ENCODE measurements around the gene LRMDA. TPM values are rescaled to one million over a fixed set of nuclear protein-coding genes. Genes with fewer than 3 reads are reported as not detected.

Gene LRMDA
- total RNA-seq: not detected

DNA sequence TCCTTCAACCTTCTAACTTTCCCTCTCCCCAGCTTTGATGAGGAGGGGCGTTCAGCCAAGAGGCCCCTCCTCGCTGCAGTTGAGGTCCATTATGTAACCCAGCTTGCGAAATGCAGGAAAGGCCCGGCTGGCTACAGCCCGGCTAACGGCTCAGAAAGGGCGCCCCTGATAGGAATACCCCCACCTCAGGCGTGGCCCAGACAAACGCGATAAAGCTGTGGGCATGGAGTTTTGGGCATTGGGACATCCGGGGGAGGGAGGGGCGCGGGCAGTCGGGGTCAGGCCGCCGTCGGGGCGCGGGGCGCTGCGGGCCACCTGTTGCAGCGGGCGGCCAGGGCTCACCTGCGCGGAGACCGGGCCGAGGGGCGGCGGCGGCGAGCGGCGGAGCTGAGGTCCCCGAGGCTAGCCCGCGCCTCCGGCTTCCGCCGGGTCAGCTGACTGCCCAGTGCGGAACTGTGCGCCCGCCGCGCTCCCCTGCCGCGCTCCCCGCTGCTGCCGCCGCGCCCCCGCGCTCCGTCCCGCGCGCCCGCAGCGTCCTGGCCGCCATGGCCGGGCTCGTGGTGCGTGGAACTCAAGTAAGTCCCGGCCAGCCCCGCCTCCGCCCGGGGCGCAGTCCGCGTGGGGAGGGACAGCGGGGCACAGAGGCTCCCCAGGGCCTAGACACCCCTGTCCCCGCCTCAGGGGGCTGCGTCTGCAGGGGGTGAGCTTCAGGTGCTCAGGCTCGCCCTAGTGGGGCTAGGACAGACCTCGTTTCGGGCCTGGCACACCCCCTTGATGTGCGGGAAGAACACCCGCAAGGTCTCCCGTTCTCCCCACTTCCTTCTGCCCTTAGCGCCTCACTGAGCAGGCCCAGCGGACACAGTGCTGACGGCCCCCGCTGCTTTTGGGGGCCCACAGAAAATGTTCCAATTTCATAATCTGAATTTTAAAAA, at the start of gene LRMDA:
Gene LRMDA (plus strand): TSS at position 445 of the 932 bp plus-strand sequence.
- CTCF ChIA-PET: no interaction called here
- no peak for DNase-seq
- Mint-ChIP-seq H3K9me3 (no peaks in the 10 kb centered on the region), H3K4me3 (no peak within 1 kb of the TSS), H3K36me3 (ENCODE audit: low read depth) (no peaks in the 10 kb centered on the region), H3K27me3 (ENCODE audit: low read depth) (peaks cover 45% of the 10 kb centered on the region), H3K4me1 (ENCODE audit: low read depth) (peaks cover 5% of the 10 kb centered on the region), H3K27ac (no peak within 1 kb of the TSS)
- intact Hi-C loops (cut with micrococcal nuclease): no loop called here

DNA sequence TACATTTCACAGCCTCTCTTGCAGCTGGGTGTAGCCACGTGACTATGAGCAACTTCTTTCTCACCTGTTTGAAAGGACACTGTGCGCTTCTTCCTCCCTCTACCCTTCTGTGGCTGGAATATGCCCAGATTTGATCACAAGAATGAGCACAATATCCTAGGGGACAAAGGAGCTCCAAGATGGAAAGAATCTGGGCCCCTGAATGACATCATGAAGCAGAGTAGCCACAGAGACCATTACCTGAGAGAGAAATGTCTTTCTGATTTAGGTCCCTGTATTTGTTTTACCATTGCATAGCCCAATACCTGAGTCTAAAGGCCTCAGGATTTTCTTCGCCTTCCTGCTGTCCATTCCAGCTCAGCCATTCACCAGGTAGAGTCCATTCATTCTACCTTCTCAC, 45.3 kb upstream of the LRMDA start:
- CTCF ChIA-PET: interaction anchor here (0.9 kb wide), 1 partner anchor 16 kb away, joined by 3 read pairs; no protein-coding TSS in a partner anchor
- intact Hi-C loops (cut with micrococcal nuclease): no loop called here
- Mint-ChIP-seq H3K4me1 (ENCODE audit: low read depth) (no peaks in the 10 kb centered on the region), H3K36me3 (ENCODE audit: low read depth) (no peaks in the 10 kb centered on the region), H3K27ac (no peak overlapping the region), H3K9me3 (peaks cover 2% of the 10 kb centered on the region), H3K27me3 (ENCODE audit: low read depth) (peaks cover 6% of the 10 kb centered on the region), H3K4me3 (no peak overlapping the region)
- DNase-seq: no peak

DNA sequence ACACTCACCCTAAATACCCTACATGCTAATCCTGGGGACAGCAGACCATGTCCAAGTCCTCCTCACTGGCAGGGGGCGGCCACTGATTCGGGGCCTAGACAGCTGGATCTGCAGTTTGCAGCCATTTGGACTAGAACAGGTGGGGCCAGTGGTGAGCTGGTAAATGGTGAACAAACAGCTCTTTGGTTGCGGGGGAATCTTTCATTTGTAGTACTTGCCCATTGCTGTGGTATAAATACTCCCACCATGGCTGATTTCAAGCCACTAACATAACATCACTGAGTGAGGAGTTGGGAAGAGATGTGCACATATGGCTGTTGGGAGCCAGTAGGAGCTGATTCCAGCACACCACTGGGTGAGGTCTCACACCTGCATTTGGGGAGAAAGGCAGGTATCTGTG, 43.3 kb upstream of the LRMDA start:
- Mint-ChIP-seq H3K4me1 (ENCODE audit: low read depth) (no peaks in the 10 kb centered on the region), H3K9me3 (peaks cover 2% of the 10 kb centered on the region), H3K4me3 (no peak overlapping the region), H3K36me3 (ENCODE audit: low read depth) (no peaks in the 10 kb centered on the region), H3K27me3 (ENCODE audit: low read depth) (peaks cover 17% of the 10 kb centered on the region), H3K27ac (no peak overlapping the region)
- CTCF ChIA-PET: interaction anchor here (1.7 kb wide), 1 partner anchor 11 kb away, joined by 3 read pairs; no protein-coding TSS in a partner anchor
- no peak for DNase-seq
- intact Hi-C loops (cut with micrococcal nuclease): no loop called here

- no peak for DNase-seq
- peaks cover 2% of the 10 kb centered on the region for H3K9me3 Mint-ChIP-seq
- peaks cover 29% of the 10 kb centered on the region for H3K27me3 Mint-ChIP-seq (ENCODE audit: low read depth)
- CTCF ChIA-PET: no interaction called here
- no peak overlapping the region for H3K4me3 Mint-ChIP-seq
- H3K27ac Mint-ChIP-seq: no peak overlapping the region
- intact Hi-C loops (cut with micrococcal nuclease): no loop called here
- no peaks in the 10 kb centered on the region for H3K36me3 Mint-ChIP-seq (ENCODE audit: low read depth)
- peaks cover 5% of the 10 kb centered on the region for H3K4me1 Mint-ChIP-seq (ENCODE audit: low read depth)
Observed at GRCh38 chr10:75390178-75390577, 41.2 kb upstream of the LRMDA start.

DNA sequence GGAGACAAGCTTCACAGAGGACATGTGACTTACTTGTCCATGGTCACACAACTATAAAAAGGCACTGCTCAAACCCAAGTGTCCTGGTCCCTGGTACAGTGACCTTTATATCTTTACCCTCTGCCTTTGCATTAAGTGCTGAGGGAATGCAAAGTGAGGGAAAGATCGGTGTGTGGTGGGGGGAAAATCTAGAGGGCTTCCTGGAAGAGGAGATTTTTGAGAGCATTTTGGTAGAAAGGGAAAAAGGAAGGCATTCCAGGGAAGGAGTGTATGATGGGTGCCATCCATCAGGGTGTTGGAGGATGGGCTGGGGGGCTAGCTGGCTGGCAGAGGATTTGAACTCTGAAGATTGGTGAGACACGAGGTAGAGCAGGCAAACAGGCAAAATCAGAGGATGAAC, 39.2 kb upstream of the LRMDA start:
- H3K4me1 Mint-ChIP-seq (ENCODE audit: low read depth): peaks cover 5% of the 10 kb centered on the region
- no peaks in the 10 kb centered on the region for H3K36me3 Mint-ChIP-seq (ENCODE audit: low read depth)
- CTCF ChIA-PET: no interaction called here
- no peak overlapping the region for H3K4me3 Mint-ChIP-seq
- no peak overlapping the region for H3K27ac Mint-ChIP-seq
- no peaks in the 10 kb centered on the region for H3K9me3 Mint-ChIP-seq
- H3K27me3 Mint-ChIP-seq (ENCODE audit: low read depth): peaks cover 29% of the 10 kb centered on the region
- no peak for DNase-seq
- intact Hi-C loops (cut with micrococcal nuclease): no loop called here

- DNase-seq: no peak
- peaks cover 33% of the 10 kb centered on the region for H3K27me3 Mint-ChIP-seq (ENCODE audit: low read depth)
- intact Hi-C loops (cut with micrococcal nuclease): no loop called here
- no peak overlapping the region for H3K27ac Mint-ChIP-seq
- CTCF ChIA-PET: no interaction called here
- no peaks in the 10 kb centered on the region for H3K9me3 Mint-ChIP-seq
- peaks cover 5% of the 10 kb centered on the region for H3K4me1 Mint-ChIP-seq (ENCODE audit: low read depth)
- no peak overlapping the region for H3K4me3 Mint-ChIP-seq
- H3K36me3 Mint-ChIP-seq (ENCODE audit: low read depth): no peaks in the 10 kb centered on the region
Observed at GRCh38 chr10:75392744-75393143, 38.7 kb upstream of the LRMDA start.

DNA sequence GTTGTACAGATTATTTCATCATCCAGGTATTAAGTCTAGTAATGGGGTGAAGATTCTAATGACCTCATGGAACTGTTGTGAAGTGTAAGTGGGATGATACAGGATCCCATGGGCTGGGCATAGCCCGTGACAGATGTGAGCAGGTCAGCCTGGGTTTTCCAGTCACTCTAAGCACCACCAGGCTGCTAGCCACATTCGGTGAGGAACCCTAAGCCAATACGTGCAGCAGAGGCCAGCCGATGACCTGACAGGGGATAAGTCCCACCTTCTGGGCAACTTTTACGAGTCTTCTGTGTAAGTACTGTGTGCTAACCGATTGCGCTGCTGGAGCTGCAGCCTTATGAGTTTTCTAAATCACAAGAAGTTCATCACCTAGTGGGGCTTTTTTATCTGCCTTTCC, 37.2 kb upstream of the LRMDA start:
- intact Hi-C loops (cut with micrococcal nuclease): loop anchor here (2.0 kb wide), 1 partner anchor 99 kb away; no protein-coding TSS in a partner anchor

DNA sequence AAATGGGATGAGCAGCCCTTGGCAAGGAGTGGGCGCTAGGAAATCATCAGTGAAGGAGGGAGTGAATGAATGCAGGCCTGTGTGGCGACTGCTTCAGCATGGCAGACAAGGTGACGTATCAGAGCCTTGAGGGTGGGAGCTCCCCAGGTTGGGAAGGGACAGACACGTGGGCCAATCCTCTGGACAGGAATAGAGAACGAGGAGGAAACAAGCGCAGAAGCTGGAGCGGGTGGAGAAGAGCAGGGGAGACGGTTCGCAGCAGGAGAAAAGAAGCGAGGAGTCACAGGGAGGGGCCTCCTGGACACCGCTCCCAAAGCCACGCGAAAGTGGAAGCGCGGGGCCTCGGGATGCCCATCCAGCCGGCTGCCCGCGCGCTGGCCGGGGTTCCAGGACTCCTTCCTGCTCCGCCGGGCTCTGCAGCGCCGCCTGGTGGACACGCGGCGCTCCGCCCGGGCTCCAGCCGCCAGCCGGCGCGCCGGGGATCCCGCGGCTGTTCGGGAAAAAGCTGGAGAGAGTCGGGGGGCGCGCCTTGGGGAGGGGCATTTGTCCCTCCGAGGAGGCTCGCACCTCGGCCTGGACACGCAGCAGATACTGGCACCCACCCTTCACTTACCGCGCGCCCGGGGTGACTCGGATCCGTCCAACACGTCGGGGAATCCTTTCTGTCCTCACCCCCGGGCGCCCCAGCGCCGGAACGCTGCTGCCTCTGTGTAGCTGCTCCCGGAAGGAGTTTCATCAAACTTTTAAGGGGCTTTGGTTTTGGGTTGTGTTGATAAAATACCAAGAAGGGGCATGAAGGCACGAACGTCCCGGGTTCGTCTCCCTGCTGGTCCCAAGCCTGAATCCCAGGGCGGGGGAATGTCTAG, 36.1 kb upstream of the LRMDA start:
- peak; percentile 30 for DNase-seq
- intact Hi-C loops (cut with micrococcal nuclease): loop anchor here (2.0 kb wide), 1 partner anchor 100 kb away; no protein-coding TSS in a partner anchor
- Mint-ChIP-seq H3K27ac (no peak overlapping the region), H3K4me1 (ENCODE audit: low read depth) (peaks cover 8% of the 10 kb centered on the region), H3K27me3 (ENCODE audit: low read depth) (peaks cover 39% of the 10 kb centered on the region), H3K36me3 (ENCODE audit: low read depth) (no peaks in the 10 kb centered on the region), H3K9me3 (no peaks in the 10 kb centered on the region), H3K4me3 (no peak overlapping the region)
- CTCF ChIA-PET: interaction anchor here (0.7 to 1.0 kb wide), 2 partner anchors 17 to 100 kb away, joined by 3 to 4 read pairs; no protein-coding TSS in a partner anchor

More for the DNA sequence above, 37.2 kb upstream of the LRMDA start:
- Mint-ChIP-seq H3K9me3 (no peaks in the 10 kb centered on the region), H3K4me3 (no peak overlapping the region), H3K36me3 (ENCODE audit: low read depth) (no peaks in the 10 kb centered on the region), H3K27ac (no peak overlapping the region), H3K27me3 (ENCODE audit: low read depth) (peaks cover 37% of the 10 kb centered on the region), H3K4me1 (ENCODE audit: low read depth) (peaks cover 5% of the 10 kb centered on the region)
- CTCF ChIA-PET: interaction anchor here (0.7 kb wide), 1 partner anchor 18 kb away, joined by 3 read pairs; no protein-coding TSS in a partner anchor
- no peak for DNase-seq

- Mint-ChIP-seq H3K4me1 (ENCODE audit: low read depth) (peaks cover 11% of the 10 kb centered on the region), H3K27me3 (ENCODE audit: low read depth) (peaks cover 43% of the 10 kb centered on the region), H3K27ac (no peak overlapping the region), H3K9me3 (no peaks in the 10 kb centered on the region), H3K36me3 (ENCODE audit: low read depth) (no peaks in the 10 kb centered on the region), H3K4me3 (no peak overlapping the region)
- CTCF ChIA-PET: interaction anchor here (0.9 to 1.0 kb wide), 2 partner anchors 36 to 100 kb away, joined by 3 to 4 read pairs; no protein-coding TSS in a partner anchor
- DNase-seq: no peak
- intact Hi-C loops (cut with micrococcal nuclease): loop anchor here (2.0 kb wide), 2 partner anchors 101 to 915 kb away; no protein-coding TSS in a partner anchor
Observed at GRCh38 chr10:75395932-75396630, 35.3 kb upstream of the LRMDA start.

GRCh38 chr10:75396631-75397495, 34.6 kb upstream of the LRMDA start:
- no peak for DNase-seq
- CTCF ChIA-PET: interaction anchor here (0.9 kb wide), 1 partner anchor 37 kb away, joined by 3 read pairs; no protein-coding TSS in a partner anchor
- intact Hi-C loops (cut with micrococcal nuclease): loop anchor here (2.0 kb wide), 1 partner anchor 914 kb away; no protein-coding TSS in a partner anchor
- peaks cover 12% of the 10 kb centered on the region for H3K4me1 Mint-ChIP-seq (ENCODE audit: low read depth)
- H3K4me3 Mint-ChIP-seq: no peak overlapping the region
- H3K27ac Mint-ChIP-seq: no peak overlapping the region
- H3K27me3 Mint-ChIP-seq (ENCODE audit: low read depth): peaks cover 43% of the 10 kb centered on the region
- H3K36me3 Mint-ChIP-seq (ENCODE audit: low read depth): no peaks in the 10 kb centered on the region
- H3K9me3 Mint-ChIP-seq: no peaks in the 10 kb centered on the region

Data from activated naive CD4-positive, alpha-beta T cell treated with anti-CD3 and anti-CD28 coated beads for 36 hours (primary cell).